GM20431 (cell line): ENCODE measurements around the gene SUPT5H.

Experiments used
- in situ Hi-C: fragments of 300-500 bp; cut with MseI, MboI; formaldehyde crosslinking; loops from one replicate; pipeline ENCODE4 v1.15.0; 2020; ENCODE audit warnings: low sequenced_read_pairs; ENCODE audit not compliant: unreplicated experiment

Gene SUPT5H

DNA sequence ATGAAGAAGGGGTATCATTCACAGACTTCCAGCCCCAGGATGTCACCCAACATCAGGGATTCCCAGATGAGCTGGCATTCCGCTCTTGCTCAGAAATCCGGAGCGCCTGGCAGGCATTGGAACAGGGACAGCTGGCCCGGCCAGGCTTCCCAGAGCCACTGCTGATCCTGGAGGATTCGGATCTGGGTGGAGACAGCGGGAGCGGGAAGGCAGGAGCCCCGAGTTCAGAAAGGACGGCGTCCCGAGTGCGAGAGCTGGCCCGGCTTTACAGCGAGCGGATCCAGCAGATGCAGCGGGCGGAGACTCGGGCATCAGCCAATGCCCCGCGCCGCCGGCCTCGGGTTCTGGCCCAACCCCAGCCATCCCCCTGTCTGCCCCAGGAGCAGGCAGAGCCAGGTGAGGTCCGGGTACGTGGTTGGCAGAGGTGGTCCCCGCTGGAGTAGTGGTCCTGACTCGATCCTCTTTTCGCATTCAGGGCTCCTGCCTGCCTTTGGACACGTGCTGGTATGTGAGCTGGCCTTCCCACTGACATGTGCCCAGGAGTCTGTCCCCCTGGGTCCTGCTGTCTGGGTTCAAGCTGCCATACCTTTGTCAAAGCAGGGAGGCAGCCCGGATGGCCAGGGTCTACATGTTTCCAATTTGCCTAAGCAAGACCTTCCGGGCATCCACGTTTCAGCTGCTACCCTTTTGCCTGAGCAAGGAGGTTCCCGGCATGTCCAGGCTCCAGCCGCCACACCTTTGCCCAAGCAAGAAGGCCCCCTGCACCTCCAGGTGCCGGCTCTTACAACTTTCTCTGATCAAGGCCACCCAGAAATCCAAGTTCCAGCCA lies 21.9 kb upstream of the SUPT5H start:
- in situ Hi-C loops, result no loop called here

DNA sequence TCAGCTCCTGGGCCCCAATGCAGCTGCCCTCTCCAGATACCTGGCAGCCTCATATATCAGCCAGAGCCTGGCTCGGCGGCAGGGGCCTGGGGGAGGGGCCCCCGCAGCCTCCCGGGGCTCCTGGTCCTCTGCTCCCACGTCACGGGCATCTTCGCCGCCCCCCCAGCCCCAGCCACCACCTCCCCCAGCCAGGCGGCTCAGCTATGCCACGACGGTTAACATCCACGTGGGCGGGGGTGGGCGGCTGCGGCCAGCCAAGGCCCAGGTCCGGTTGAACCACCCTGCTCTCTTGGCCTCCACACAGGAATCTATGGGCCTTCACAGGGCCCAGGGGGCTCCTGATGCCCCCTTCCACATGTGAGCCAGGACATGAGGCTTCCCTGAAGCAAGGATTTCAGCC lies 20.4 kb upstream of the SUPT5H start:
- in situ Hi-C loops, result no loop called here

DNA sequence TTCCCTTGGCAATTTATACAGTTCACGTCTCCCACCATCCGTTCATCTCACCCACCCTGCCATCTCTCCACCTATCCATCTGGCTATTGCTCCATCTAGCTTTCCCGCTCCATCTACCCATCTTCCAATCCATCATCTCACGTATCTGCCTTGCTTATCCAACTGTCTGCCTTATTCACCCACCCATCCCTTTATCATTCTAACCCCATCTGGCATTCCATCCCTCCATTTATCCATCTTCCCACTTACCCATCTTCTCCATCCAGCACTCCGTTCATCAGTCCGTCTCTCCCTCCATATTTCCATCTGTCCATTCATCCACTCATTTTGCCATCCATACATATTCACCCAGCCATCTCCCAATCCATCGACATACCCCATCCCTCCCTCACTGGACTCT lies 19.6 kb upstream of the SUPT5H start:
- in situ Hi-C loops, result no loop called here

GRCh38 chr19:39426170-39426569 lies 19.2 kb upstream of the SUPT5H start:
- in situ Hi-C loops, result no loop called here

- in situ Hi-C loops, result no loop called here
Measured at GRCh38 chr19:39427707-39428106, 17.7 kb upstream of the SUPT5H start.

GRCh38 chr19:39428283-39429112 lies 16.9 kb upstream of the SUPT5H start:
- in situ Hi-C loops, result no loop called here

DNA sequence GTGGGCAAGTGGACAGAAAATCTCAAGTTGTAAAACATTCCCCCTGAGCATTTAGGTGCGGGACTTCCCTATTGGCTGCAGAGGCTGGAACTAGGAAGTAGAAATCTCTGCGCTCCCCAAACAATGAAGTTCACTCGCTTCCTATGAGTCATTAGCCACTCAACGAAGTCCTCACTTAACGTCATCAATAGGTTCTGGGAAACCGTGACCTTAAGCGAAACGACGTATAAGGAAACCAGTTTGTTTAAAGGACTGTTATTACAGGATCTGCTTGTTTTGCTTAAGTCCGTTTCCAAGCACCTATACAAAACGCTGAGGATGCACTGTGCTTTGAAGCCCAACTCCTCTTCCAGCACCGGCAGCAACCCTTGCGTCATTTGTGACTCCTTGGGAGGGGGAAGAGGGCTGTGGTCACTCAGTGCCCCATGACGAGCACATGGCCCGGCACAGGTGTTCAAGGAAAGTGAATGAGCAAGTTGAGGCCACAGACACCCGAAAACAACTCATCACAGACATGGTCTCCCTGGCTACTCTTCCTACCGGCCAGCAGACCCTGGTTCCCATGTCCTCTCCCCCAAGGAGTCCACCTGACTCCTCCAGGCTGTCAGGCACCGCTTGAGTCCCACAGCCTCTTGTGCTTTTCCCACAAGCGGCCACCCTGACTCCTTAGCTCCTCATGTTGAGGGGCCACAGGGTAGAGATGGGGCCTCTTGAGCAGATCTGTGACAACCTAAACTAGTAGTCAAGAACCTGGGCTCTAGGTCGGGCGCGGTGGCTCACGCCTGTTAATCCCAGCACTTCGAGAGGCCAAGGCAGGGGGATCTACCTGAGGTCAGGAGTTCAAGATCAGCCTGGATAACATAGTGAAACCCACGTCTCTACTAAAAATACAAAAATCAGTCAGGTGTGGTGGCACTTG lies 14.4 kb upstream of the SUPT5H start:
- in situ Hi-C loops, result no loop called here

DNA sequence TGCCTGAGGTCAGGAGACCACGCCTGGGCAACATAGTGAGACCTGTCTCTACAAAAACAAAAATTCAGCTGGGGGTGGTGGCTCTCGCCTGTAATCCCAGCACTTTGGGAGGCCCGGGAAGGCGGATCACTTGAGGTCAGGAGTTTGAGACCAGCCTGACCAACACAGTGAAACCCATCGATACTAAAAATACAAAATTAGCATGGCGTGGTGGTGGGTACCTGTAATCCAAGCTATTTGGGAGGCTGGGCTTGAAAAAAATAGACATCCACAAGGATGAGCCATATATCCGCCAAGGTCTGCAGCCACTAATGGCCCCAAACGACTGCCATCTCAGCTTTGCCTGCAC lies 12.7 kb upstream of the SUPT5H start:
- in situ Hi-C loops, result no loop called here

GRCh38 chr19:39433480-39434079 lies 11.8 kb upstream of the SUPT5H start:
- in situ Hi-C loops, result no loop called here

GRCh38 chr19:39434123-39435076 lies 11.0 kb upstream of the SUPT5H start:
- in situ Hi-C loops, result no loop called here

DNA sequence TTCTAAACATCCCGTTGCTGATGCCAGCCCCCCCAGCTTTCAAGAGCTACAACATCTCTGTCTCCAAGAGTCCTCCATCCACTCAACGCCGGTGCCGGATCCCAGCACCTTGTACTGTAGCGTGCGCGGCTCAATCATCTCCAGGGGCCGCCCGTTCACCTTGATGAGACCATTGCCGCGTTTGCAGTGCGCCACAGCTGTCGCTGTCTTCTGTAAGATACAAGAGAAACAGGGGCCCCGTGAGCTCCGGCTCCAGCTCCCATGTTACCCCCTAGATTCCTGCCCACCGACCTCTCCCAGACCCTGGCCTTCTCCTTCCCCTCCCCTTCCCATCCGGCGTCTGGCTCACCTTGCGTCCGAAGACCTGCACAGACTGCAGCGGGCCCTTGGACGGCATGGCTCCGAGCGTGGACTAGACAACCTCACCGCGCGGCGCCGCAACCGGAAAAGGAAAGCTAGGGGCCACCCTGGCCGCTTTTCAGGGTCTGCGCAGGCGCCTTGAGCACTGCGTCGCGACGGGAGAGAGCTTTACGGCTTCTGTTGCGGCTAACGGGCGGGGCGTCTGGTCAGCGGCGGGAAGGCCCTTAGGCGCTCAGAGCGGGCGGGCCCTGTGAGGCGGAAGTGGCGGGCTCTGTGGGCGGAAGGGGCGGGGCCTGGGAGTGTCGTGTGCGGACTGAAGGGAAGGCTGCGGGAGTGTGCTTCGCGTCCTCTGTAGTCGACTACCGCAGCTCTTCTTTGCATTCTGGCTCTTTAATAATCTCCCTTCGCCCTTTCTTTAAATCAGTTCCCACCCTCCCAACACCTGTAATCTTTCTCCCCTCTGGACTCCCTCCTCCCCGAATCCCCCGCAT lies 9.7 kb upstream of the SUPT5H start, which contains the start of gene RPS16:
Gene RPS16, minus strand, starts transcription at position 451 of the 851 bp plus-strand sequence. Its CDS starts 54 bp downstream, at position 397.
- in situ Hi-C loops, result no loop called here

DNA sequence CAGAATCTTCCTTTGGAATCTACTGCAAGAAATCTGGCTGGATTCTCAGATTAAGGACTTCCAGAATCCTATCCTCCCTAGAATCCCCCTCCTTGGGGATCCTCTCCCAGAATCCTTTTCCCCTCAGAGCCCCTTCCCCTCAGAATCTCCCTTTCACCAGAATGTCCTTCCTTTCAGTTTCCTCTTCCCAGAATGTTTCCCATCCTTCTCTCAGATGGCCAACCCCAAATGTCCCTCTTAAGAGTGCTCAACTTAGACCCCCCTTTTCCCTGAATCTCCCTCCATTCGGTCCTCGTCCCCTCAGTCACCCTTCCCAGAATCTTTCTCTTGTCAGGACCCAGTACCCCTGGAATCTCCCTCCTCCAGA lies 9.0 kb upstream of the SUPT5H start:
- in situ Hi-C loops, result no loop called here

DNA sequence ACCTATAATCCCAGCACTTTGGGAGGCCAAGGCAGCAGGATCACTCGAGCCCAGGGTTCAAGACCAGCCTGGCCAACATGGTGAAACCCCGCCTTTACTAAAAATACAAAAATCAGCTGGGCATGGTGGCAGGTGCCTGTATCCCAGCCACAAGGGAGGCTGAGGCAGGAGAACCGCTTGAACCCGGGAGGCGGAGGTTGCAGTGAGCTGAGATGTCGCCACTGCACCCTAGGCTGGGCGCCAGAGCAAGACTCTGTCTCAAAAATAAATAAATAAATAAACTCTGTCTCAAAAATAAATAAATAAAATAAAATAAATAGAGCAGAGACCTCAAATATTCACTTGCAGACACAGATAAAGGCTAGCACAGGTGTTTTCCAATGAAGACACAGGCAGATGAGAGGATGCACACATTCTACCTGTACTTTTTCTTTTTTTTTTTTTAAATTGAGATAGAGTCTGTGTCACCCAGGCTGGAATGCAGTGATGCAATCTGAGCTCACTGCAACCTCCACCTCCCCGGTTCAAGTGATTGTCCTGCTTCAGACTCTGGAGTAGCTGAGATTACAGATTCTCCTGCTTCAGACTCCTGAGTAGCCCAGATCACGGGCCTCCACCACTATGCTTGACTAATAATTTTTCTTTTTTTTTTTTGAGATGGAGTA lies 7.0 kb upstream of the SUPT5H start:
- in situ Hi-C loops, result no loop called here

- in situ Hi-C loops, result loop anchor here (10.0 kb wide), 1 partner anchor 90 kb away; the partner anchor contains the start of gene EID2B
Measured at GRCh38 chr19:39444598-39445195, 685 bp upstream of the SUPT5H start.

DNA sequence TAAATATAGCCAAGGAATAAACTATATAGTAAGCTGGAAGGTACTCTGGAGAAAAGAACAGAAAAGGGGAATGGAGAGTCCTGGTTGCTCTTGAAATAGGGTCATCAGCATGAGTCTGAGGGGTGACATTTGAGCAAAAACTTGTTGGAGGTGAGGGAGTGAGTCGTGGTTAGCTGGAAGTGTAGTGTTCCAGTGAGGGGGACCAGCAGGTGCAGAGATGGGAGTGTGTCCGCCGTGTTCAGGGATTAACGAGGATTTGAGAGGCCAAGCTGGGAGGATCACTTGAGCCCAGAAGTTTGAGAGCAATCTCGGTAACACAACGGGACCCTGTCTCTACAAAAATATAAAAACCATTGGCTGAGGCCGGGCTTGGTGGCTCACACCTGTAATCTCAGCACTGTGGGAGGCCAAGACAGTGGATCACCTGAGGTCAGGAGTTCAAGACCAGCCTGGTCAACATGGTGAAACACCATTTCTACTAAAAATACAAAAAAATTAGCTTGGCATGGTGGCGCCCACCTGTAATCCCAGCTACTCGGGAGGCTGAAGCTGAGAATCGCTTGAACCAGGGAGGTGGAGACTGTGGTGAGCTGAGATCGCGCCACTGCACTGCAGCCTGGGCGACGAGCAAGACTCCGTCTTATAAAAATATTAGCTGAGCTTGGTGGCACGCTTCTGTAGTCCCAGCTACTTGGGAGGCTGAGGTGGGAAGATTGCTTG lies 1.1 kb downstream of the SUPT5H start:
- in situ Hi-C loops, result loop anchor here (10.0 kb wide), 1 partner anchor 88 kb away; the partner anchor contains the start of gene EID2B

DNA sequence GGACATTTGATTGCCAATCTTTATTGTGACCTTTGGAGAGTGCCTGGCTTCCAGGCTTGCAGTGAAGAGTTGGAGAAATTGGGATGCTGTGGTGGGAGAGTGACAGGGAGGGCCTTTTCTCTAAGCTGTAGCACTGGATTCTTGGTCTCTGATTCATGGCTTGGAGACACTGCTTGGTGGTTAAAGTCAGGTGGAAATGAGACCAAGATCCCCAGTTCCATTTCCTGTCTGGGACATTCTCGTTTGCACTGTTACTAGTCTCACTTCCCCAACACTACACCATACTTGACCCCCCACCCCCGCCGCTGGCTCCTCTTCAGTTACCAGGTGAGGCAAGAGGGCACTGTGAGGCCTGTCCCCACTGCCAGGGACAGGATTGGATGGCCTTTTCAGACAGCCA lies 2.9 kb downstream of the SUPT5H start:
- in situ Hi-C loops, result loop anchor here (10.0 kb wide), 1 partner anchor 87 kb away; the partner anchor contains the start of gene EID2B
